Breast epithelium (tissue), 4 donors: Measurements from ENCODE around the gene HRK. TPM values are rescaled to one million over a fixed set of nuclear protein-coding genes. Genes with fewer than 3 reads are reported as not detected.
A peak's percentile ranks its signal among the peaks of the same experiment; 100 is the strongest.

Experiments used
- DNase-seq, 2 donors: peaks; one replicate each; pipeline ENCODE4 v3.0.0-alpha.2; 2019; ENCODE audit warnings: low spot score in 2 of 2
- H3K27ac ChIP-seq, 2 donors: fragments of 200-600 bp; sonication (generic) in 1 of 2; one replicate each; pipeline ENCODE4 v1.5.1; 2016 to 2019; ENCODE audit warnings: mild to moderate bottlenecking in 1 of 2
- H3K27me3 ChIP-seq, 2 donors: fragments of 200-600 bp; sonication (generic) in 1 of 2; one replicate each; pipeline versions ENCODE4 v1.5.1 to v1.6.0; 2017 to 2019; ENCODE audit warnings: control low read depth in 1 of 2, mild to moderate bottlenecking in 1 of 2
- H3K36me3 ChIP-seq: fragments of 200-600 bp; one replicate; pipeline ENCODE4 v1.5.1; 2019
- H3K4me1 ChIP-seq, 2 donors: fragments of 200-600 bp; sonication (generic); one replicate each; pipeline ENCODE4 v1.5.1; 2016 to 2019; ENCODE audit warnings: control low read depth in 1 of 2
- H3K4me3 ChIP-seq, 3 donors: fragments of 200-600 bp; sonication (generic); 1 replicate in 2 of 3; 2 replicates in 1 of 3; pipeline ENCODE4 v1.5.1; 2016 to 2019; ENCODE audit warnings: mild to moderate bottlenecking in 3 of 3, moderate library complexity in 2 of 3
- H3K9me3 ChIP-seq, 2 donors: fragments of 200-600 bp; sonication (generic) in 1 of 2; one replicate each; pipeline ENCODE4 v1.5.1; 2016 to 2019; ENCODE audit warnings: control low read depth in 1 of 2
- CTCF ChIP-seq, 3 donors: fragments of 450-650 bp; IDR thresholded peaks; one replicate each; pipeline ENCODE4 v1.5.1; 2016 to 2017; ENCODE audit warnings: antibody characterized with exemption in 3 of 3, mild to moderate bottlenecking in 3 of 3, moderate library complexity in 3 of 3
- POLR2A ChIP-seq: fragments of 450-650 bp; IDR thresholded peaks from one replicate; pipeline ENCODE4 v1.6.1; 2016; ENCODE audit warnings: antibody characterized with exemption, mild to moderate bottlenecking, moderate library complexity
- POLR2AphosphoS5 ChIP-seq, 3 donors: sonication (generic); formaldehyde crosslinking; IDR thresholded peaks; one replicate each; pipeline ENCODE4 v1.6.1; 2017; ENCODE audit warnings: antibody characterized with exemption in 3 of 3
- intact Hi-C: fragments of 100-400 bp; cut with DNase I; formaldehyde crosslinking; loops from one replicate; pipeline ENCODE4 v1.15.1; 2023; ENCODE audit warnings: low total_unique reads
- total RNA-seq, 3 donors: library from RNA; depleted of rRNA; stranded (reverse); fragments of >200 nt; gene quantifications; one replicate each; pipeline ENCODE4 v1.1.0, GENCODE V29; 2016

HRK gene
- total RNA-seq, 3 donors from 2014 or later: 0.15 to 0.33 (median 0.16) TPM

GRCh38 chr12:116885491-116885890 lies 4.2 kb upstream of the HRK start:
- Histone ChIP-seq H3K27ac (no peak overlapping the region), H3K4me1 (peaks cover 7 to 8% of the 10 kb centered on the region in 2 donors), H3K4me3 (no peak overlapping the region), H3K9me3 (peaks cover 0 to 5% of the 10 kb centered on the region in 2 donors), H3K36me3 (no peaks in the 10 kb centered on the region), H3K27me3 (peaks cover 0 to 31% of the 10 kb centered on the region in 2 donors)
- DNase-seq: no peak
- no peak for TF ChIP-seq CTCF (IDR thresholded peaks at IDR 0.05)
- no peak for TF ChIP-seq POLR2A
- TF ChIP-seq POLR2AphosphoS5 (IDR thresholded peaks at IDR 0.05): no peak
- intact Hi-C loops: no loop called here

- intact Hi-C loops: no loop called here
- Histone ChIP-seq H3K36me3 (no peaks in the 10 kb centered on the region), H3K4me3 (no peak overlapping the region), H3K9me3 (no peaks in the 10 kb centered on the region), H3K4me1 (peaks cover 7 to 10% of the 10 kb centered on the region in 2 donors), H3K27me3 (peaks cover 0 to 37% of the 10 kb centered on the region in 2 donors), H3K27ac (no peak overlapping the region)
- TF ChIP-seq POLR2A (no peak), CTCF (IDR thresholded peaks at IDR 0.05) (no peak), POLR2AphosphoS5 (IDR thresholded peaks at IDR 0.05) (no peak)
- no peak for DNase-seq
Measured at GRCh38 chr12:116884871-116885270, 3.6 kb upstream of the HRK start.

DNA sequence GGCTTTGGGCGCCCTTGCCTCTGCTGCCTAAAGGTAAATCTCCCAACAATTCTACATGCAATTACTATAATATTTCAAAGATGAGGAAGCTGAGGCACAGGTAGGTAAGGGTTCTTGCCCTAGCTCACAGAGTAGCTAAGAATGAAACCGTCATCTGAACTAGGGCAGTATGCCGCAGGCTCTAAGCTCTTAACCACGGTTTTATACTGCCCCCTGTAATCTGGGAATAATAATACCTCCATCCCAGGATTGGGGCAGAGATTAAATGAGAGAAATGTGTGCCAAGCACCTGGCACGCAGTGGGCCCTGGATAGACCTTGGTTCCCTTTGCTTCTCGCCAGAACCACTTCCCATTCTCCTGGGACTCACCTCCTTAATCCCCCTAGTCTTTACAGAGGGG lies 1.5 kb upstream of the HRK start:
- Histone ChIP-seq H3K27me3 (peaks cover 3 to 58% of the 10 kb centered on the region in 2 donors), H3K4me1 (peaks cover 7 to 26% of the 10 kb centered on the region in 2 donors), H3K4me3 (no peak overlapping the region), H3K36me3 (no peaks in the 10 kb centered on the region), H3K27ac (no peak overlapping the region), H3K9me3 (no peaks in the 10 kb centered on the region)
- DNase-seq: no peak
- intact Hi-C loops: no loop called here
- TF ChIP-seq POLR2A (no peak), CTCF (IDR thresholded peaks at IDR 0.05) (no peak), POLR2AphosphoS5 (IDR thresholded peaks at IDR 0.05) (no peak)

- Histone ChIP-seq H3K9me3 (no peaks in the 10 kb centered on the region), H3K27ac (no peak overlapping the region), H3K4me1 (peaks cover 7 to 26% of the 10 kb centered on the region in 2 donors), H3K36me3 (no peaks in the 10 kb centered on the region), H3K27me3 (peaks cover 3 to 66% of the 10 kb centered on the region in 2 donors), H3K4me3 (peak overlapping the region; percentile 13 to 63 (median 38))
- intact Hi-C loops: no loop called here
- TF ChIP-seq POLR2A (no peak), CTCF (IDR thresholded peaks at IDR 0.05) (no peak), POLR2AphosphoS5 (IDR thresholded peaks at IDR 0.05) (no peak)
- DNase-seq: no peak
Measured at GRCh38 chr12:116881877-116882507, 751 bp upstream of the HRK start.

DNA sequence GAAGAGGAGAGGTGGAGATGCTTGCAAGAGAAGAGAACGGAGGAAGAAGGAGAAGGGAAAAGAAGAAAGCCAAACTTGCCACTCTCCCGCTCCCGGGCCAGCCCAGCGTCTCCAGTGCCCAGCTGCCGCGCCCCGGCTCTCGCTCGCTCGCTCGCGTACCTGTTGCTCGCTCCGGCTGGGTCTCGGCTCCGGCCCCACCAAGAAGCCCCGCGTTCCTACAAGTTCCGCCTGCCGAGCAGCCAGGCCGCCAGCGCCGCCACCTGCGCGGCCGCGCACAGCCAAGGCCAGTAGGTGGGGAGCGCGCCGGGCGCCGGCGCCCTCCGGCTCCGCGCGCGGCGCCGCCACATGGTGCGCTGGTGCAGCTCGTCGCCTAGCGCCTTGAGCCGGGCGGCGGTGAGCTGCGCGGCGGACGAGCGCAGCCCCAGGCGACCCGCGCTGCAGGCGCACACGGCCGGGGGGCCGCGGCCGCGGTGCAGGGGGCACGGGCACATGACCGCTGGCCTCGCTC lies 370 bp downstream of the HRK start:
- no peaks in the 10 kb centered on the region for H3K9me3 ChIP-seq
- H3K27me3 ChIP-seq: peaks cover 3 to 77% of the 10 kb centered on the region in 2 donors
- H3K27ac ChIP-seq: no peak overlapping the region
- H3K4me1 ChIP-seq: peaks cover 7 to 26% of the 10 kb centered on the region in 2 donors
- H3K36me3 ChIP-seq: no peaks in the 10 kb centered on the region
- intact Hi-C loops: no loop called here
- TF ChIP-seq CTCF (IDR thresholded peaks at IDR 0.05) (no peak), POLR2AphosphoS5 (IDR thresholded peaks at IDR 0.05) (no peak), POLR2A (no peak)
- DNase-seq: no peak
- peak overlapping the region in 2 of 3 donors; percentile 38 to 63 for H3K4me3 ChIP-seq
